Activated CD4-positive, alpha-beta memory T cell treated with anti-CD3 and anti-CD28 coated beads, Interleukin-2, amount 10 ng/mL, durations not matched to agents 7 days and 5 days (primary cell): ENCODE results near the gene RUNX2. TPM values are rescaled to one million over a fixed set of nuclear protein-coding genes. Genes with fewer than 3 reads are reported as not detected.
"Not testable (repeated sequence)": the region's sequence is repeated elsewhere in the genome, so short reads cannot be mapped to it uniquely, and the experiment has no call there.

ENCODE experiments used
- CTCF ChIA-PET: fragments of 350-600 bp; sonication (Branson Sonifier 250); formaldehyde crosslinking; loops from one replicate; lab custom pipeline; 2021; ENCODE audit warnings: antibody characterized with exemption, inconsistent platforms; lab: Charles Lee
- POLR2A ChIA-PET: fragments of 350-600 bp; sonication (Branson Sonifier 250); formaldehyde crosslinking; loops from one replicate; lab custom pipeline; 2021; ENCODE audit warnings: antibody characterized with exemption; lab: Charles Lee
- DNase-seq: peaks from one replicate; pipeline ENCODE4 v3.0.0-alpha.2; 2020
- H3K27ac Mint-ChIP-seq: one replicate; pipeline ENCODE4 v1.8.0; 2021; ENCODE audit warnings: mild to moderate bottlenecking, mixed read lengths
- H3K27me3 Mint-ChIP-seq: one replicate; pipeline ENCODE4 v1.8.0; 2021; ENCODE audit warnings: mixed read lengths
- H3K36me3 Mint-ChIP-seq: one replicate; pipeline ENCODE4 v1.8.0; 2021; ENCODE audit warnings: low read depth, mixed read lengths
- H3K4me1 Mint-ChIP-seq: one replicate; pipeline ENCODE4 v1.8.0; 2021; ENCODE audit warnings: mixed read lengths
- H3K4me3 Mint-ChIP-seq: one replicate; pipeline ENCODE4 v1.8.0; 2021; ENCODE audit warnings: mild to moderate bottlenecking, mixed read lengths
- H3K9me3 Mint-ChIP-seq: one replicate; pipeline ENCODE4 v1.8.0; 2021; ENCODE audit warnings: mixed read lengths
- total RNA-seq, 2 experiments: library from RNA; stranded (reverse); gene quantifications; one replicate each; pipeline ENCODE4 v1.2.3, GENCODE V29; 2021

RUNX2 gene
- total RNA-seq, 2 experiments from 2014 or later, result 42.2 to 43.4 TPM

DNA sequence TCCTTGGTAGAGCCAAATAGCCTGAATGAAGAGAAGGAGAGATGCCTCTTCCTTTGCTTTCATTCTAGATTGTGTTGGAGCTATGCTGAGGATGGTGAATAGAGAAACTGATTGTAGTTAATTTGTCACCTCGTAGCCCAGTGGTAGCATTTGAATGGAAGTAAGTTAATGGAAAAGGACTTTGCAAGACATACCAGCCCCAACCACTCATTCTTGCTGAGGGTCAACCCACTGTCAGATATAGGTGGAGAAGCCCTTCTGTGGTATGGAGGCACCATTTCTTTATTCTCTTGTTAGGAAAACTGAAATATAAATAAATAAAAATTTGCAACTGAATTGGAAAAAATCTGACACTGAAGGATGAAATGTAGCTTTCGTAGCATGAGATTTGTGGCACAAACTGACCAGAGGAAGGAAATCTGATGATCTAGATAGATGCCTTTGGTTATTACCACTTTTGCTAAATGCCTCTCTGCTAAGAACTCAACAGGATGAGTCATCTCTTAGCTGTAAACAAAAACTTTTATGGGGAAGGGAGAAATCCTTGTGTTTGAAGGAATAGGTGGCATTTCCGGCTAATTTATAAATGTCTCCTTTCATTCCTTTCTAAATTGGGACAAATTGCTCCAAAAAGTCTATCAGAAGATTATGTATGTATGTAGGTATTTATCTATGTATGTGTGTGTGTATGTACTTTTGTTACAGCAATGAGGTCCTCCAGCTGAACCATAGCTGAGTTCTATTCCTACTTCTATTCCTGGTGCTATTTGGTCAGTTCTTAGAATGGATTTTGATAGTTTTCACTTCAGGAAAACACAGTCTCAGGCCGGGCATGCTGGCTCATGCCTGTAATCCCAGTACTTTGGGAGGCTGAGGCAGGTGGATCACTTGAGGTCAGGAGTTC, 126.1 kb downstream of the RUNX2 start:
- CTCF ChIA-PET, result interaction anchor here (1.4 to 1.7 kb wide), 2 partner anchors 76 to 260 kb away, joined by 4 read pairs; partner anchors contain the start of gene SUPT3H
- Mint-ChIP-seq H3K27me3 (no peaks in the 10 kb centered on the region), H3K4me3 (no peak overlapping the region), H3K36me3 (peaks cover 56% of the 10 kb centered on the region), H3K27ac (no peak overlapping the region), H3K9me3 (no peaks in the 10 kb centered on the region), H3K4me1 (peaks cover 71% of the 10 kb centered on the region)
- no peak for DNase-seq
- POLR2A ChIA-PET, result interaction anchor here (0.7 to 1.9 kb wide), 6 partner anchors 12 to 29 kb away, joined by 3 to 7 read pairs (median 4); no protein-coding TSS in a partner anchor

- H3K27ac Mint-ChIP-seq, result no peak overlapping the region
- no peak for DNase-seq
- ChIA-PET POLR2A (no interaction called here), CTCF (no interaction called here)
- H3K4me1 Mint-ChIP-seq, result peaks cover 59% of the 10 kb centered on the region
- H3K36me3 Mint-ChIP-seq, result peaks cover 46% of the 10 kb centered on the region
- H3K4me3 Mint-ChIP-seq, result no peak overlapping the region
- H3K27me3 Mint-ChIP-seq, result no peaks in the 10 kb centered on the region
- no peaks in the 10 kb centered on the region for H3K9me3 Mint-ChIP-seq
Observed at GRCh38 chr6:45455408-45455807, 127.3 kb downstream of the RUNX2 start.

- CTCF ChIA-PET, result interaction anchor here (1.4 kb wide), 1 partner anchor 16 kb away, joined by 3 read pairs; no protein-coding TSS in a partner anchor
- POLR2A ChIA-PET, result interaction anchor here (1.1 kb wide), 1 partner anchor 38 kb away, joined by 3 read pairs; no protein-coding TSS in a partner anchor
- H3K4me3 Mint-ChIP-seq, result no peak overlapping the region
- peaks cover 29% of the 10 kb centered on the region for H3K36me3 Mint-ChIP-seq
- no peak for DNase-seq
- peaks cover 42% of the 10 kb centered on the region for H3K4me1 Mint-ChIP-seq
- H3K27ac Mint-ChIP-seq, result no peak overlapping the region
- H3K27me3 Mint-ChIP-seq, result no peaks in the 10 kb centered on the region
- no peaks in the 10 kb centered on the region for H3K9me3 Mint-ChIP-seq
Observed at GRCh38 chr6:45457141-45457540, 129.0 kb downstream of the RUNX2 start.

GRCh38 chr6:45458672-45459071, 130.5 kb downstream of the RUNX2 start:
- Mint-ChIP-seq H3K9me3 (no peaks in the 10 kb centered on the region), H3K4me3 (no peak overlapping the region), H3K36me3 (peaks cover 33% of the 10 kb centered on the region), H3K27ac (no peak overlapping the region), H3K27me3 (no peaks in the 10 kb centered on the region), H3K4me1 (peaks cover 27% of the 10 kb centered on the region)
- no peak for DNase-seq
- POLR2A ChIA-PET, result interaction anchor here (1.6 kb wide), 1 partner anchor 10 kb away, joined by 3 read pairs; no protein-coding TSS in a partner anchor
- CTCF ChIA-PET, result interaction anchor here (0.7 kb wide), 1 partner anchor 11 kb away, joined by 3 read pairs; no protein-coding TSS in a partner anchor

DNA sequence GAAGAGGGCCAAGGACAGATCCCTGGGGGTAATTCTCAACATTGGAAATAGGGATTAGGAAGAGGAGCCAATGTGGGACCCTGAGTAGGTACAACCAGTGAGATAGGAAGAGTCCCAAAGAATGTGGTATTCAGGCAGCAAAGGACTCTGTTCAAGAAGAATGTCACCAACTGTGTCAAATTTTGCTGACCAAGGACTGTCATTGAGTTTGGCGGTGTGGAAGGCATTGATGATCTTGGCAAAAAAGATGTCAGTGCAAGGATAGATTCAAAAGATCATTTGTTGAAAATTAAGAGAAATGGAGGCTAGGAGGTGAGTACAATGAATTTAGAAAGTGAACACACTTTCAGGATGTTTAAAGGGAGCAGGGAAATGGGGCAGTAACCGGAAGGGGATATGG, 132.0 kb downstream of the RUNX2 start:
- no peak overlapping the region for H3K27ac Mint-ChIP-seq
- peaks cover 35% of the 10 kb centered on the region for H3K36me3 Mint-ChIP-seq
- CTCF ChIA-PET, result interaction anchor here (1.2 kb wide), 1 partner anchor 462 kb away, joined by 3 read pairs; no protein-coding TSS in a partner anchor
- no peaks in the 10 kb centered on the region for H3K27me3 Mint-ChIP-seq
- no peaks in the 10 kb centered on the region for H3K9me3 Mint-ChIP-seq
- DNase-seq, result no peak
- peaks cover 14% of the 10 kb centered on the region for H3K4me1 Mint-ChIP-seq
- H3K4me3 Mint-ChIP-seq, result no peak overlapping the region
- POLR2A ChIA-PET, result no interaction called here

- no peaks in the 10 kb centered on the region for H3K27me3 Mint-ChIP-seq
- H3K27ac Mint-ChIP-seq, result no peak overlapping the region
- no peaks in the 10 kb centered on the region for H3K9me3 Mint-ChIP-seq
- no peak for DNase-seq
- peaks cover 35% of the 10 kb centered on the region for H3K36me3 Mint-ChIP-seq
- H3K4me3 Mint-ChIP-seq, result no peak overlapping the region
- ChIA-PET CTCF (interaction anchor here (1.7 kb wide), 1 partner anchor 253 kb away, joined by 3 read pairs; no protein-coding TSS in a partner anchor), POLR2A (interaction anchor here (0.7 to 1.8 kb wide), 5 partner anchors 13 to 47 kb away, joined by 3 to 6 read pairs (median 4); no protein-coding TSS in a partner anchor)
- peaks cover 14% of the 10 kb centered on the region for H3K4me1 Mint-ChIP-seq
Observed at GRCh38 chr6:45461486-45461885, 133.4 kb downstream of the RUNX2 start.

- H3K27ac Mint-ChIP-seq, result no peak overlapping the region
Observed at GRCh38 chr6:45462190-45463134, 134.3 kb downstream of the RUNX2 start.

GRCh38 chr6:45464685-45465084, 136.6 kb downstream of the RUNX2 start:
- Mint-ChIP-seq H3K27ac (no peak overlapping the region), H3K27me3 (no peaks in the 10 kb centered on the region), H3K36me3 (peaks cover 41% of the 10 kb centered on the region), H3K9me3 (no peaks in the 10 kb centered on the region), H3K4me1 (peaks cover 23% of the 10 kb centered on the region), H3K4me3 (no peak overlapping the region)
- POLR2A ChIA-PET, result interaction anchor here (0.7 to 1.2 kb wide), 2 partner anchors 16 to 23 kb away, joined by 3 read pairs; no protein-coding TSS in a partner anchor
- no peak for DNase-seq
- CTCF ChIA-PET, result interaction anchor here (0.5 to 0.6 kb wide), 2 partner anchors 44 to 82 kb away, joined by 3 read pairs; no protein-coding TSS in a partner anchor

More at GRCh38 chr6:45462190-45463134, 134.3 kb downstream of the RUNX2 start:
- CTCF ChIA-PET, result interaction anchor here (1.7 kb wide), 1 partner anchor 252 kb away, joined by 3 read pairs; no protein-coding TSS in a partner anchor
- Mint-ChIP-seq H3K36me3 (peaks cover 30% of the 10 kb centered on the region), H3K4me3 (no peak overlapping the region), H3K9me3 (no peaks in the 10 kb centered on the region), H3K27me3 (no peaks in the 10 kb centered on the region), H3K4me1 (peaks cover 13% of the 10 kb centered on the region)
- DNase-seq, result no peak
- POLR2A ChIA-PET, result interaction anchor here (1.2 to 1.8 kb wide), 2 partner anchors 14 to 40 kb away, joined by 3 to 6 read pairs; no protein-coding TSS in a partner anchor

DNA sequence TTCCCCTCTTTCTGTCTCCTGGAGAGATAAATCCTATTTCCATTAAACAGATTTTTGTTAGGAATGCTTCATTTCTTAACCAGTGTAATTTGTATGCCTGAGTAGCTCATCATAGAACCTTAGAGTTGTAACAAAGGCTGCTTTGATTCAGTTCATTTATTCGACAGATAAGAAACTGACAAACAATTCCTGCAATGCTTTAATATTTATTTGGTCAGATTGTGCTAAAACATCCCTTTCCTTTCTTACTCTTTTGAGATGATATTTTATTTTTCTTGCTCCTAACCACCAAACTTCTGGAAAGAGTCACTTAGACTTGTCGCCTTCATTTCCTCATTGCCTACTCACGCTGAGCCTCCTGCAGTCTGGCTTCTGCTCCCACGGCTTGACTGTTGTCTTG, 138.6 kb downstream of the RUNX2 start:
- Mint-ChIP-seq H3K9me3 (no peaks in the 10 kb centered on the region), H3K4me1 (peaks cover 31% of the 10 kb centered on the region), H3K4me3 (no peak overlapping the region), H3K27me3 (no peaks in the 10 kb centered on the region), H3K36me3 (peaks cover 56% of the 10 kb centered on the region), H3K27ac (no peak overlapping the region)
- POLR2A ChIA-PET, result no interaction called here
- CTCF ChIA-PET, result no interaction called here
- DNase-seq, result no peak

DNA sequence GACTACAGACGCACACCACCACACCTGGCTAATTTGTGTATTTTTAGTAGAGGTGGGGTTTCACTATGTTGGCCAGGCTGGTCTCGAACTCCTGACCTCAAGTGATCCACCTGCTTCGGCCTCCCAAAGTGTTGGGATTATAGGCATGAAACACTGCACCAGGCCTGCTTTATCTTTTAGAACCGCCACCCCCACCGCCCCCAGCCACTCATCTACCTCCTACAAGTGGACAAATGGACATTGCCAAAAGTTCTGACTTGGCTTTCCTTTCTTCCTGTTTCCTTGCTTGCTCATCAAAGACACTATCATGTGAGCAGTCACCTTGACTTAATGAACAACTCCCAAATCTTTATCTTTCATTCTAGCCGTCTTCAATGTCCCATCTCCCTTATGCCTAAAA, 139.3 kb downstream of the RUNX2 start:
- H3K4me3 Mint-ChIP-seq, result not testable (repeated sequence)
- peaks cover 58% of the 10 kb centered on the region for H3K36me3 Mint-ChIP-seq

GRCh38 chr6:45467853-45468252, 139.7 kb downstream of the RUNX2 start:
- POLR2A ChIA-PET, result interaction anchor here (0.9 kb wide), 1 partner anchor 36 kb away, joined by 3 read pairs; no protein-coding TSS in a partner anchor
- H3K4me3 Mint-ChIP-seq, result no peak overlapping the region
- H3K27me3 Mint-ChIP-seq, result no peaks in the 10 kb centered on the region
- no peak for DNase-seq
- H3K36me3 Mint-ChIP-seq, result peaks cover 58% of the 10 kb centered on the region
- peak overlapping the region; percentile 13 for H3K27ac Mint-ChIP-seq
- H3K4me1 Mint-ChIP-seq, result peaks cover 38% of the 10 kb centered on the region
- CTCF ChIA-PET, result interaction anchor here (1.1 kb wide), 1 partner anchor 16 kb away, joined by 3 read pairs; no protein-coding TSS in a partner anchor
- H3K9me3 Mint-ChIP-seq, result no peaks in the 10 kb centered on the region

More for the DNA sequence above, 139.3 kb downstream of the RUNX2 start:
- DNase-seq, POLR2A ChIA-PET, H3K27ac Mint-ChIP-seq, H3K27me3 Mint-ChIP-seq, H3K9me3 Mint-ChIP-seq: not testable (repeated sequence)
- peaks cover 35% of the 10 kb centered on the region for H3K4me1 Mint-ChIP-seq
- CTCF ChIA-PET, result interaction anchor here (1.1 kb wide), 1 partner anchor 16 kb away, joined by 3 read pairs; no protein-coding TSS in a partner anchor

DNA sequence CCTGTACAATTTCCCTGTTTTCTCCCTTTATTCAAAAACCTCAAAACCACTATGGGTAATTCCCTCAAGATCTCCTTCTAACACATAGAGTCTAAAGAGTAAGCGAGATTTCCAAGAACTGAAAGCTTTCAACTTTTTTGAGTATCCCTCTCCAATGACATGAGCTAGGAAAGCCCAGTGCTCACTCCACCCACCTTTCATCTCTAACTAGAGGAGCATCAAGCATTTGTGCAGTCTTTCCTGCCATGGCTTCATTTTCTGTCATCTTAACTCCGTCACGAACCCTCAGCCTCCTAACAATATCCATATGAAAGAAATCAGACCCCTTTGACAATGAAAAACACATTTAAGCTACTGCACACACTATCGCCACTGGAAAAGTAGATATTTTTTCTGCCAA, 141.5 kb downstream of the RUNX2 start:
- Mint-ChIP-seq H3K9me3 (no peaks in the 10 kb centered on the region), H3K36me3 (peaks cover 65% of the 10 kb centered on the region), H3K4me1 (peaks cover 56% of the 10 kb centered on the region), H3K27me3 (no peaks in the 10 kb centered on the region), H3K27ac (no peak overlapping the region), H3K4me3 (no peak overlapping the region)
- no peak for DNase-seq
- POLR2A ChIA-PET, result interaction anchor here (0.8 to 1.4 kb wide), 3 partner anchors 15 to 28 kb away, joined by 3 read pairs; no protein-coding TSS in a partner anchor
- CTCF ChIA-PET, result no interaction called here
